ENCODE data around the gene ATP1A4. TPM values are rescaled to one million over a fixed set of nuclear protein-coding genes. Genes with fewer than 3 reads are reported as not detected.

The ATP1A4 gene
- total RNA-seq, 1 experiment from 2014 or later: not detected

- H3K9me3 ChIP-seq (ENCODE audit: low read length): no peaks in the 10 kb centered on the region
- no peak overlapping the region for H3K4me2 ChIP-seq (ENCODE audit: low read depth, low read length, poor library complexity, severe bottlenecking)
- H3K27me3 ChIP-seq (ENCODE audit: low read length): no peaks in the 10 kb centered on the region
- H3K36me3 ChIP-seq (ENCODE audit: insufficient read depth, low read length): no peaks in the 10 kb centered on the region
- DNase-seq: no peak
- no peaks in the 10 kb centered on the region for H4K20me1 ChIP-seq (ENCODE audit: insufficient read depth, low read depth, low read length)
- no peaks in the 10 kb centered on the region for H3K79me2 ChIP-seq (ENCODE audit: low read length)
- H3K27ac ChIP-seq (ENCODE audit: low read length): no peak overlapping the region
- no peaks in the 10 kb centered on the region for H3K4me1 ChIP-seq (ENCODE audit: low read length)
- H3K9me2 ChIP-seq (replicated peaks; ENCODE audit: insufficient read depth, low read length): no peaks in the 10 kb centered on the region
- H3K4me3 ChIP-seq (ENCODE audit: low read length): no peak overlapping the region
- H3K9ac ChIP-seq (ENCODE audit: low read length): no peak overlapping the region
- no peak overlapping the region for H2AFZ ChIP-seq (ENCODE audit: low read length)
Observed at GRCh38 chr1:160143695-160144094, 7.7 kb upstream of the ATP1A4 start.

- H3K4me1 ChIP-seq (ENCODE audit: low read length): no peaks in the 10 kb centered on the region
- H3K9me2 ChIP-seq (replicated peaks; ENCODE audit: insufficient read depth, low read length): no peaks in the 10 kb centered on the region
- H3K9ac ChIP-seq (ENCODE audit: low read length): no peak overlapping the region
- no peak overlapping the region for H3K27ac ChIP-seq (ENCODE audit: low read length)
- no peaks in the 10 kb centered on the region for H3K27me3 ChIP-seq (ENCODE audit: low read length)
- no peak overlapping the region for H2AFZ ChIP-seq (ENCODE audit: low read length)
- no peaks in the 10 kb centered on the region for H3K36me3 ChIP-seq (ENCODE audit: insufficient read depth, low read length)
- DNase-seq: no peak
- no peaks in the 10 kb centered on the region for H3K79me2 ChIP-seq (ENCODE audit: low read length)
- no peak overlapping the region for H3K4me2 ChIP-seq (ENCODE audit: low read depth, low read length, poor library complexity, severe bottlenecking)
- H4K20me1 ChIP-seq (ENCODE audit: insufficient read depth, low read depth, low read length): no peaks in the 10 kb centered on the region
- no peak overlapping the region for H3K4me3 ChIP-seq (ENCODE audit: low read length)
- no peaks in the 10 kb centered on the region for H3K9me3 ChIP-seq (ENCODE audit: low read length)
Observed at GRCh38 chr1:160144921-160145320, 6.5 kb upstream of the ATP1A4 start.

GRCh38 chr1:160146107-160146506 is 5.3 kb upstream of the ATP1A4 start:
- Histone ChIP-seq H3K27me3 (ENCODE audit: low read length) (no peaks in the 10 kb centered on the region), H3K79me2 (ENCODE audit: low read length) (no peaks in the 10 kb centered on the region), H3K36me3 (ENCODE audit: insufficient read depth, low read length) (no peaks in the 10 kb centered on the region), H3K4me2 (ENCODE audit: low read depth, low read length, poor library complexity, severe bottlenecking) (no peak overlapping the region), H3K9me3 (ENCODE audit: low read length) (no peaks in the 10 kb centered on the region), H3K27ac (ENCODE audit: low read length) (no peak overlapping the region), H3K9ac (ENCODE audit: low read length) (no peak overlapping the region), H3K4me3 (ENCODE audit: low read length) (no peak overlapping the region), H2AFZ (ENCODE audit: low read length) (no peak overlapping the region), H3K4me1 (ENCODE audit: low read length) (no peaks in the 10 kb centered on the region), H3K9me2 (replicated peaks; ENCODE audit: insufficient read depth, low read length) (no peaks in the 10 kb centered on the region), H4K20me1 (ENCODE audit: insufficient read depth, low read depth, low read length) (no peaks in the 10 kb centered on the region)
- DNase-seq: no peak

GRCh38 chr1:160148121-160148520 is 3.3 kb upstream of the ATP1A4 start:
- Histone ChIP-seq H4K20me1 (ENCODE audit: insufficient read depth, low read depth, low read length) (no peaks in the 10 kb centered on the region), H3K4me2 (ENCODE audit: low read depth, low read length, poor library complexity, severe bottlenecking) (no peak overlapping the region), H3K27ac (ENCODE audit: low read length) (no peak overlapping the region), H3K27me3 (ENCODE audit: low read length) (no peaks in the 10 kb centered on the region), H3K4me1 (ENCODE audit: low read length) (no peaks in the 10 kb centered on the region), H2AFZ (ENCODE audit: low read length) (no peak overlapping the region), H3K79me2 (ENCODE audit: low read length) (no peaks in the 10 kb centered on the region), H3K9me3 (ENCODE audit: low read length) (no peaks in the 10 kb centered on the region), H3K36me3 (ENCODE audit: insufficient read depth, low read length) (no peaks in the 10 kb centered on the region), H3K9ac (ENCODE audit: low read length) (no peak overlapping the region), H3K9me2 (replicated peaks; ENCODE audit: insufficient read depth, low read length) (no peaks in the 10 kb centered on the region), H3K4me3 (ENCODE audit: low read length) (no peak overlapping the region)
- DNase-seq: no peak

GRCh38 chr1:160149233-160149632 is 2.2 kb upstream of the ATP1A4 start:
- Histone ChIP-seq H3K27me3 (ENCODE audit: low read length) (no peaks in the 10 kb centered on the region), H4K20me1 (ENCODE audit: insufficient read depth, low read depth, low read length) (no peaks in the 10 kb centered on the region), H3K79me2 (ENCODE audit: low read length) (no peaks in the 10 kb centered on the region), H3K4me1 (ENCODE audit: low read length) (no peaks in the 10 kb centered on the region), H3K9me3 (ENCODE audit: low read length) (no peaks in the 10 kb centered on the region), H2AFZ (ENCODE audit: low read length) (no peak overlapping the region), H3K9ac (ENCODE audit: low read length) (no peak overlapping the region), H3K4me2 (ENCODE audit: low read depth, low read length, poor library complexity, severe bottlenecking) (no peak overlapping the region), H3K4me3 (ENCODE audit: low read length) (no peak overlapping the region), H3K36me3 (ENCODE audit: insufficient read depth, low read length) (no peaks in the 10 kb centered on the region), H3K9me2 (replicated peaks; ENCODE audit: insufficient read depth, low read length) (no peaks in the 10 kb centered on the region), H3K27ac (ENCODE audit: low read length) (no peak overlapping the region)
- DNase-seq: no peak

- Histone ChIP-seq H3K4me1 (ENCODE audit: low read length) (no peaks in the 10 kb centered on the region), H2AFZ (ENCODE audit: low read length) (no peak overlapping the region), H3K79me2 (ENCODE audit: low read length) (no peaks in the 10 kb centered on the region), H3K4me2 (ENCODE audit: low read depth, low read length, poor library complexity, severe bottlenecking) (no peak overlapping the region), H3K9me3 (ENCODE audit: low read length) (no peaks in the 10 kb centered on the region), H4K20me1 (ENCODE audit: insufficient read depth, low read depth, low read length) (no peaks in the 10 kb centered on the region), H3K9me2 (replicated peaks; ENCODE audit: insufficient read depth, low read length) (no peaks in the 10 kb centered on the region), H3K36me3 (ENCODE audit: insufficient read depth, low read length) (no peaks in the 10 kb centered on the region), H3K4me3 (ENCODE audit: low read length) (no peak overlapping the region), H3K9ac (ENCODE audit: low read length) (no peak overlapping the region), H3K27ac (ENCODE audit: low read length) (no peak overlapping the region), H3K27me3 (ENCODE audit: low read length) (no peaks in the 10 kb centered on the region)
- no peak for DNase-seq
Observed at GRCh38 chr1:160149716-160150115, 1.7 kb upstream of the ATP1A4 start.

GRCh38 chr1:160154790-160155189 is 3.4 kb downstream of the ATP1A4 start:
- H3K9ac ChIP-seq (ENCODE audit: low read length): no peak overlapping the region
- no peaks in the 10 kb centered on the region for H4K20me1 ChIP-seq (ENCODE audit: insufficient read depth, low read depth, low read length)
- no peak overlapping the region for H3K4me3 ChIP-seq (ENCODE audit: low read length)
- DNase-seq: no peak
- H3K9me3 ChIP-seq (ENCODE audit: low read length): no peaks in the 10 kb centered on the region
- no peaks in the 10 kb centered on the region for H3K79me2 ChIP-seq (ENCODE audit: low read length)
- no peak overlapping the region for H2AFZ ChIP-seq (ENCODE audit: low read length)
- no peaks in the 10 kb centered on the region for H3K4me1 ChIP-seq (ENCODE audit: low read length)
- H3K4me2 ChIP-seq (ENCODE audit: low read depth, low read length, poor library complexity, severe bottlenecking): no peak overlapping the region
- no peaks in the 10 kb centered on the region for H3K36me3 ChIP-seq (ENCODE audit: insufficient read depth, low read length)
- no peak overlapping the region for H3K27ac ChIP-seq (ENCODE audit: low read length)
- H3K27me3 ChIP-seq (ENCODE audit: low read length): no peaks in the 10 kb centered on the region
- H3K9me2 ChIP-seq (replicated peaks; ENCODE audit: insufficient read depth, low read length): no peaks in the 10 kb centered on the region

GRCh38 chr1:160156361-160156760 is 5.0 kb downstream of the ATP1A4 start:
- Histone ChIP-seq H3K27me3 (ENCODE audit: low read length) (no peaks in the 10 kb centered on the region), H3K79me2 (ENCODE audit: low read length) (no peaks in the 10 kb centered on the region), H3K27ac (ENCODE audit: low read length) (no peak overlapping the region), H3K36me3 (ENCODE audit: insufficient read depth, low read length) (no peaks in the 10 kb centered on the region), H3K9ac (ENCODE audit: low read length) (no peak overlapping the region), H3K9me2 (replicated peaks; ENCODE audit: insufficient read depth, low read length) (no peaks in the 10 kb centered on the region), H4K20me1 (ENCODE audit: insufficient read depth, low read depth, low read length) (no peaks in the 10 kb centered on the region), H3K4me2 (ENCODE audit: low read depth, low read length, poor library complexity, severe bottlenecking) (no peak overlapping the region), H2AFZ (ENCODE audit: low read length) (no peak overlapping the region), H3K4me1 (ENCODE audit: low read length) (no peaks in the 10 kb centered on the region), H3K4me3 (ENCODE audit: low read length) (no peak overlapping the region), H3K9me3 (ENCODE audit: low read length) (no peaks in the 10 kb centered on the region)
- DNase-seq: no peak

- Histone ChIP-seq H3K36me3 (ENCODE audit: insufficient read depth, low read length) (no peaks in the 10 kb centered on the region), H3K79me2 (ENCODE audit: low read length) (no peaks in the 10 kb centered on the region), H3K4me1 (ENCODE audit: low read length) (no peaks in the 10 kb centered on the region), H3K9ac (ENCODE audit: low read length) (no peak overlapping the region), H4K20me1 (ENCODE audit: insufficient read depth, low read depth, low read length) (no peaks in the 10 kb centered on the region), H3K9me2 (replicated peaks; ENCODE audit: insufficient read depth, low read length) (no peaks in the 10 kb centered on the region), H3K27me3 (ENCODE audit: low read length) (no peaks in the 10 kb centered on the region), H3K4me3 (ENCODE audit: low read length) (no peak overlapping the region), H3K9me3 (ENCODE audit: low read length) (no peaks in the 10 kb centered on the region), H3K27ac (ENCODE audit: low read length) (no peak overlapping the region), H2AFZ (ENCODE audit: low read length) (no peak overlapping the region), H3K4me2 (ENCODE audit: low read depth, low read length, poor library complexity, severe bottlenecking) (no peak overlapping the region)
- no peak for DNase-seq
Observed at GRCh38 chr1:160157174-160157573, 5.8 kb downstream of the ATP1A4 start.

All from Karpas-422 (cell line).